ENCODE data around the gene CENPS. TPM values are rescaled to one million over a fixed set of nuclear protein-coding genes. Genes with fewer than 3 reads are reported as not detected.

The CENPS gene
- total and polyA plus RNA-seq, 2 of the 8 experiments (the other 6 are each of a cell fraction or from before 2014, with no cell fraction given): 7.8 to 20.3 TPM

DNA sequence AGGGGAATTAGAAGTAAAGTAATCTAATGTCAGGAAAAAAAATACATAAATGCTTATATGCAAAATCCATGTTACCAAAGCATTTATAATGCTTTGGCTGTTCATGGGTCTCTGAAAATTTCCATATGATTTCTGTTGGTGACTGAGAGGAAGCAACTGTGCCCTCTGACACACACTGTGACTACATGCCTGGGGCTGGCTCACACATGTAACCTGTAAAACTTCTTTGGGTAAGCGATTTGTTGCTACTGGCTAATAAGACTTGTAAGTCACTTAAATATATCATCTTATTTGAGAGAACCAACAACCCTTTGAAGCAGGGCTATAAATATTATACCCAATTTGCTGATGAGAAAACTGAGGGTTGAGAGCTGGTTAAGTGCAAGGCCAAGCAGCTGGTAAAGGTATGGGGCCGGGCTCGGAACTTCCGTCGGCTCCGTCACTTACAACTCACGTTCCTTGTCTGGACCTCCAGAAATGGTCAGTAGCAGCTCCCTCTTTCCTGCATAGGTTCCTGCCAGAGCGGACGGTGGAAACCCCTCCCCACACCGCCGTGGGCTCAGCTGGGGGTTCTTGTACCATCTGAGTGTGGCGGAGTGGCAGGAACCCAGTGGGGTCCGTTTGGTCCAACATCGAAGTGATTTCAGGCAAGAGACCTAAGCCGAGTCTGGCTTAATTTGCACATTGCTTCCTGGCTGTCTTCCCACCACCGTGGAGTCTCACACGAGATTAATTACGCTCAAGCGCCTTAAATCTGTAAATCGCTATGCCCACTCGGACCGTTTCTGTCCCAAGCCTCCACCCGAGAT lies 41.4 kb downstream of the CENPS start:
- H4K5ac ChIP-seq (ENCODE audit: insufficient read length, low read depth, low read length): peak overlapping the region; percentile 57
- POLR2A ChIA-PET (ENCODE audit: partially characterized antibody): interaction anchor here (0.6 to 5.1 kb wide), 10 partner anchors 9 to 138 kb away, joined by 3 to 67 read pairs (median 4); partner anchors contain the start of gene CENPS
- peak overlapping the region; percentile 77 to 91 (median 87) for H3K4me3 ChIP-seq (ENCODE audit: extremely low read depth in 1 of 4, insufficient read depth in 2 of 4, low read depth in 3 of 4, low read length in 4 of 4)
- no peak overlapping the region for H3K56ac ChIP-seq (replicated peaks; ENCODE audit: insufficient read length, low read depth, low read length)
- no peak overlapping the region for H3K27ac ChIP-seq (ENCODE audit: low read depth, low read length)
- H2BK20ac ChIP-seq (ENCODE audit: low read length): no peak overlapping the region
- FAIRE-seq (no peak), DNase-seq (ENCODE audit: low read depth in 1 of 2, low spot score in 2 of 2) (peak in 1 of 2 experiments; percentile 58)
- H2BK15ac ChIP-seq (ENCODE audit: low read length): no peak overlapping the region
- H3K9me3 ChIP-seq (ENCODE audit: insufficient read depth in 2 of 2, low read depth in 1 of 2, low read length in 1 of 2): no peaks in the 10 kb centered on the region
- H3K79me1 ChIP-seq (ENCODE audit: low read depth, low read length): peaks cover 5% of the 10 kb centered on the region; the same call in 1 of the 2 replicates
- no peak overlapping the region; the same call in 1 of the 2 replicates for H2BK12ac ChIP-seq (ENCODE audit: low read depth, low read length)
- no peak overlapping the region for H3K23ac ChIP-seq (ENCODE audit: insufficient read length)
- WGBS, 2 experiments (ENCODE audit: extremely low coverage in 1 of 2, insufficient coverage in 1 of 2, insufficient read length in 1 of 2, insufficient replicate concordance in 2 of 2, low coverage in 1 of 2, low lambda C conversion rate in 2 of 2, missing lambda C conversion rate in 1 of 2): 7% methylated on average over 23 of the region's 23 CpGs; no CpG with 5 or more reads in 1 of the 2 experiments
- peaks cover 2 to 7% of the 10 kb centered on the region in 2 experiments for H4K20me1 ChIP-seq (replicated peaks in 1 of 2; ENCODE audit: control insufficient read depth in 1 of 2, insufficient read depth in 2 of 2, low read length in 2 of 2)
- peak overlapping the region; percentile 22; the same call in 1 of the 2 replicates for H2AFZ ChIP-seq (ENCODE audit: low read length)
- H2BK5ac ChIP-seq (ENCODE audit: low read depth, low read length): peak overlapping the region; percentile 77
- peak overlapping the region; percentile 83 for H4K8ac ChIP-seq (ENCODE audit: extremely low read depth, insufficient read depth, low read length)
- CTCF ChIA-PET (ENCODE audit: partially characterized antibody): interaction anchor here (1.2 to 1.3 kb wide), 2 partner anchors 22 to 43 kb away, joined by 4 to 5 read pairs; no protein-coding TSS in a partner anchor
- TF ChIP-seq POLR2A (IDR thresholded peaks at IDR 0.05; ENCODE audit: control extremely low read depth in 1 of 2, low read depth in 2 of 2, low read length in 2 of 2) (peak; percentile 13 to 69; a peak in 2 of 3 replicates), TBP (IDR thresholded peaks at IDR 0.05; ENCODE audit: low read depth, low read length) (no peak), KDM1A (IDR thresholded peaks at IDR 0.05; ENCODE audit: borderline replicate concordance, low read length) (peak; percentile 96)
- TF ChIP-seq, protein P1, sequence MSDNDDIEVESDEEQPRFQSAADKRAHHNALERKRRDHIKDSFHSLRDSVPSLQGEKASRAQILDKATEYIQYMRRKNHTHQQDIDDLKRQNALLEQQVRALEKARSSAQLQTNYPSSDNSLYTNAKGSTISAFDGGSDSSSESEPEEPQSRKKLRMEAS (IDR thresholded peaks at IDR 0.05): no peak
- H3K27me3 ChIP-seq (replicated peaks in 1 of 4; ENCODE audit: control insufficient read depth in 3 of 4, extremely low read depth in 1 of 4, insufficient read depth in 3 of 4, low read length in 3 of 4): no peaks in the 10 kb centered on the region
- no peak overlapping the region for H3K14ac ChIP-seq (ENCODE audit: insufficient read length)
- peak overlapping the region; percentile 97 for H3K18ac ChIP-seq (ENCODE audit: extremely low read depth, low read length)
- peaks cover 9% of the 10 kb centered on the region for H3K23me2 ChIP-seq (ENCODE audit: low read depth, low read length)
- H2AK5ac ChIP-seq (ENCODE audit: low read depth, low read length): no peak overlapping the region
- no peak overlapping the region for H2BK120ac ChIP-seq (replicated peaks; ENCODE audit: low read depth, low read length)
- H3K4me1 ChIP-seq (replicated peaks in 1 of 4; ENCODE audit: control insufficient read depth in 3 of 4, insufficient read depth in 4 of 4, low read length in 3 of 4): no peaks in the 10 kb centered on the region; a peak in 3 of 7 replicates
- H3K36me3 ChIP-seq (ENCODE audit: control insufficient read depth in 2 of 4, insufficient read depth in 4 of 4, low read length in 3 of 4): peaks cover 5 to 28% (median 23%) of the 10 kb centered on the region in 4 experiments
- H4K91ac ChIP-seq (replicated peaks; ENCODE audit: insufficient read length, low read length): peak overlapping the region; percentile 17
- H3K79me2 ChIP-seq (ENCODE audit: control insufficient read depth in 1 of 2, insufficient read depth in 2 of 2, low read length in 2 of 2): peaks cover 4 to 28% of the 10 kb centered on the region in 2 experiments; a peak in 3 of 4 replicates
- H3K4me2 ChIP-seq (ENCODE audit: insufficient read depth in 1 of 2, low read depth in 2 of 2, low read length in 2 of 2): peak overlapping the region; percentile 80 to 82
- peak overlapping the region; percentile 59 to 75 (median 70) for H3K9ac ChIP-seq (replicated peaks in 1 of 4; ENCODE audit: extremely low read depth in 1 of 4, low read depth in 3 of 4, low read length in 3 of 4)
- peak overlapping the region; percentile 39 for H3K4ac ChIP-seq (replicated peaks; ENCODE audit: insufficient read length, low read depth, low read length)

Data from H1 (cell line).